RPMI7951 (cell line): ENCODE results near the gene AADACL2. TPM values are rescaled to one million over a fixed set of nuclear protein-coding genes. Genes with fewer than 3 reads are reported as not detected.

Experiments
- DNase-seq: peaks from one replicate; pipeline ENCODE4 v3.0.0-alpha.2; 2012; ENCODE audit warnings: low read depth
- total RNA-seq: library from RNA; depleted of rRNA; stranded (reverse); fragments of >200 nt; shearing (Covaris generic); gene quantifications from 2 replicates; pipeline ENCODE4 v1.2.3, GENCODE V29; 2014; rRNA removed

The AADACL2 gene
- total RNA-seq, 1 experiment from 2014 or later: not detected

- DNase-seq: no peak
These were observed 70.5 kb downstream of the AADACL2 start for GRCh38 chr3:151804267-151804666.

- peak; percentile 56 for DNase-seq
These were observed 73.1 kb downstream of the AADACL2 start for GRCh38 chr3:151806838-151807237.

Other genes with a start within 250 kb of the AADACL2 start
- 0.12 and 0.49 TPM in 2 replicates for gene AADAC, start 80.2 kb downstream of the AADACL2 start, total RNA-seq
- 0.12 TPM in 1 of 2 replicates, not detected in the other for gene SUCNR1, start 139.7 kb downstream of the AADACL2 start, total RNA-seq